HEK293 (cell line): ENCODE measurements around the gene TOP2A.

Source experiments
- OVOL3 ChIP-seq: fragments of 450-650 bp; formaldehyde crosslinking; IDR thresholded peaks from 2 replicates; pipeline ENCODE4 v1.5.1; 2016; ENCODE audit warnings: missing biosample characterization, missing genetic modification characterization
- TF ChIP-seq, protein P1 (sequence below): fragments of 450-650 bp; formaldehyde crosslinking; IDR thresholded peaks from 2 replicates; pipeline ENCODE4 v1.5.1; 2016; ENCODE audit warnings: missing biosample characterization, missing genetic modification characterization

DNA sequence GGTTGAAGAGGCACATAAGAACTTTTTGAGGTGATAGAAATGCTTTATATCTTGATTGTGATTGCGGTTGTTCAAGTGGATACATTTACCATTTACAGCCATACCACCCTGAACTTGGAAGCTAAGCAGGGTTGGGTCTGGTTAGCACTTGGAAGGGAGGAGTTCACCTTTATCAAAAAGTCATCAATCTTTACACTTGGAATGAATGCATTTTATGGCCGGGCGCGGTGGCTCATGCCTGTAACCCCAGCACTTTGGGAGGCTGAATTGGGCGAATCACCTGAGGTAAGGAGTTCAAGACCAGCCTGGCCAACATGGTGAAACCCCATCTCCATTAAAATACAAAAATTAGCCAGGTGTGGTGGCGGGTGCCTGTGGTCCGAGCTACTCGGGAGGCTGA, 43.7 kb downstream of the TOP2A start:
- TF ChIP-seq, protein P1, sequence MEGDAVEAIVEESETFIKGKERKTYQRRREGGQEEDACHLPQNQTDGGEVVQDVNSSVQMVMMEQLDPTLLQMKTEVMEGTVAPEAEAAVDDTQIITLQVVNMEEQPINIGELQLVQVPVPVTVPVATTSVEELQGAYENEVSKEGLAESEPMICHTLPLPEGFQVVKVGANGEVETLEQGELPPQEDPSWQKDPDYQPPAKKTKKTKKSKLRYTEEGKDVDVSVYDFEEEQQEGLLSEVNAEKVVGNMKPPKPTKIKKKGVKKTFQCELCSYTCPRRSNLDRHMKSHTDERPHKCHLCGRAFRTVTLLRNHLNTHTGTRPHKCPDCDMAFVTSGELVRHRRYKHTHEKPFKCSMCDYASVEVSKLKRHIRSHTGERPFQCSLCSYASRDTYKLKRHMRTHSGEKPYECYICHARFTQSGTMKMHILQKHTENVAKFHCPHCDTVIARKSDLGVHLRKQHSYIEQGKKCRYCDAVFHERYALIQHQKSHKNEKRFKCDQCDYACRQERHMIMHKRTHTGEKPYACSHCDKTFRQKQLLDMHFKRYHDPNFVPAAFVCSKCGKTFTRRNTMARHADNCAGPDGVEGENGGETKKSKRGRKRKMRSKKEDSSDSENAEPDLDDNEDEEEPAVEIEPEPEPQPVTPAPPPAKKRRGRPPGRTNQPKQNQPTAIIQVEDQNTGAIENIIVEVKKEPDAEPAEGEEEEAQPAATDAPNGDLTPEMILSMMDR (tag by site-specific recombination): no peak
- TF ChIP-seq OVOL3: no peak
